Measurements from ENCODE around the gene FOXP1. TPM values are rescaled to one million over a fixed set of nuclear protein-coding genes. Genes with fewer than 3 reads are reported as not detected.

Gene FOXP1
- total and polyA plus RNA-seq, 2 experiments from 2014 or later: 121 to 132 TPM

- H3K27me3 ChIP-seq: no peaks in the 10 kb centered on the region
- H3K4me1 ChIP-seq (ENCODE audit: low read depth): no peaks in the 10 kb centered on the region
- TF ChIP-seq, protein P1, sequence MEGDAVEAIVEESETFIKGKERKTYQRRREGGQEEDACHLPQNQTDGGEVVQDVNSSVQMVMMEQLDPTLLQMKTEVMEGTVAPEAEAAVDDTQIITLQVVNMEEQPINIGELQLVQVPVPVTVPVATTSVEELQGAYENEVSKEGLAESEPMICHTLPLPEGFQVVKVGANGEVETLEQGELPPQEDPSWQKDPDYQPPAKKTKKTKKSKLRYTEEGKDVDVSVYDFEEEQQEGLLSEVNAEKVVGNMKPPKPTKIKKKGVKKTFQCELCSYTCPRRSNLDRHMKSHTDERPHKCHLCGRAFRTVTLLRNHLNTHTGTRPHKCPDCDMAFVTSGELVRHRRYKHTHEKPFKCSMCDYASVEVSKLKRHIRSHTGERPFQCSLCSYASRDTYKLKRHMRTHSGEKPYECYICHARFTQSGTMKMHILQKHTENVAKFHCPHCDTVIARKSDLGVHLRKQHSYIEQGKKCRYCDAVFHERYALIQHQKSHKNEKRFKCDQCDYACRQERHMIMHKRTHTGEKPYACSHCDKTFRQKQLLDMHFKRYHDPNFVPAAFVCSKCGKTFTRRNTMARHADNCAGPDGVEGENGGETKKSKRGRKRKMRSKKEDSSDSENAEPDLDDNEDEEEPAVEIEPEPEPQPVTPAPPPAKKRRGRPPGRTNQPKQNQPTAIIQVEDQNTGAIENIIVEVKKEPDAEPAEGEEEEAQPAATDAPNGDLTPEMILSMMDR (IDR thresholded peaks at IDR 0.05; ENCODE audit: low read depth, low read length): no peak
- no peak overlapping the region for H3K4me3 ChIP-seq
- H3K27ac ChIP-seq: no peak overlapping the region
- H3K36me3 ChIP-seq: no peaks in the 10 kb centered on the region
- no peaks in the 10 kb centered on the region for H3K9me3 ChIP-seq (ENCODE audit: low read depth)
- no peak for DNase-seq (ENCODE audit: low read depth in 1 of 2, low spot score in 1 of 2)
These were observed 650.3 kb downstream of the FOXP1 start for GRCh38 chr3:70933105-70933810.

DNA sequence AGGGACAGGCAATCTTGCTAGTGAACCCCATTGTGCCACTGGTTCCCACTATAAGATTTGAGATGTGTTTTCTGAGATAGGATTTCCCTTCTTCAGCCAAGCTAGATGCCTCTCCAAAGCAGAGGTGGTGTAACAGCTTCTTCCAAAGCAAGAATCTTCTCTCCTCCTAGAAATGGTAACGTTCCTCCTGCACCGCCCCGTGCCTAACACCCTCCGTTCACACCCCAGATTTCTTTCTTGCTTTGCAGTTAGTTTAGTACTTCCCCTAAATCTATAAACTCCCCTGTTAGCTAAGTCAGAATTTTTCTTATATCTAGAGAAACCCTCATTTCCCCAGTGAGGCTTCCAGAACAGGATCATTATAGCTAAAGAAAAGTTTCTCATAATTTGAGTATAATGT lies 653.5 kb downstream of the FOXP1 start:
- Histone ChIP-seq H3K9me3 (ENCODE audit: low read depth) (no peaks in the 10 kb centered on the region), H3K36me3 (no peaks in the 10 kb centered on the region), H3K4me1 (ENCODE audit: low read depth) (no peaks in the 10 kb centered on the region), H3K4me3 (no peak overlapping the region), H3K27ac (no peak overlapping the region), H3K27me3 (no peaks in the 10 kb centered on the region)
- TF ChIP-seq, protein P1 (IDR thresholded peaks at IDR 0.05; ENCODE audit: low read depth, low read length): no peak
- no peak for DNase-seq (ENCODE audit: low read depth in 1 of 2, low spot score in 1 of 2)

DNA sequence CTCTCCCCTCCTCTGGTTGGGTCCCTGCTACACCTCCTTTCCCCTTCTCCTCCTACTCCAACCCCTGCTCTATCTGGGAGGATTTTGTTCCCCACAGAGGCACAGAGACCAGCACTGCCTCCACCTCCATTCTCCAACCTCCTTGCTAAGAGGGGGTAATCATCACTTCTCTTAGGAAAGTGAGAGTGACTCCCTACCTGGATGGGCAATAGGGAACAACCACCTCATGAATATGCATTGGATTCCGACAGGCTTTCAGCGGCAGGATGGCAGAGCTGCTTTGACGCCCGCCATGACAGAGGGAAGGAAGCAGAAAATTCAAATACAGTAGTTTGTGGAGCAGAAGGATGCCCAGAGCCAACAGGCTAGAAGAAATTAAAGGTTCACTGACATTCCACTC lies 656.3 kb downstream of the FOXP1 start:
- Histone ChIP-seq H3K36me3 (no peaks in the 10 kb centered on the region), H3K4me1 (ENCODE audit: low read depth) (no peaks in the 10 kb centered on the region), H3K4me3 (no peak overlapping the region), H3K27me3 (no peaks in the 10 kb centered on the region), H3K9me3 (ENCODE audit: low read depth) (no peaks in the 10 kb centered on the region), H3K27ac (no peak overlapping the region)
- TF ChIP-seq, protein P1 (IDR thresholded peaks at IDR 0.05; ENCODE audit: low read depth, low read length): no peak
- DNase-seq (ENCODE audit: low read depth in 1 of 2, low spot score in 1 of 2): no peak

DNA sequence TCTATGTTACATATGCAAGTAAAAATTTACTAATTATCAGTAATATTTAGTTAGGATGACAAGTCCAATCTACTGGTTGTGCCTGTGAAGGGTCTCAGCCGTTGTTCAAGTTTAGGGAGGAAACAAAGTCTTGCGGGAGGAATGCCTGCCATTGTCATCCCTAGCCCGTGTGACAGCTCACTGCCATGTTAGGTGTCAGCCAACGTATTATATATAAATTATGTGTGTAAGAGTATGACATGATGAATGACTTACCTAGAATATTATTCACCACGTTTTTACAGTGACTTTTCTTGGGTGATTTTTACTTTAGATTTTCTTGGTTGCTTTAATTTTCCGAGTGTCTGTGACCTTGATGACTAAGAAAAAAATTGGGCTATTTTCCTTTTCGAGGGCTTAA lies 656.7 kb downstream of the FOXP1 start:
- Histone ChIP-seq H3K9me3 (ENCODE audit: low read depth) (no peaks in the 10 kb centered on the region), H3K27ac (no peak overlapping the region), H3K27me3 (no peaks in the 10 kb centered on the region), H3K36me3 (no peaks in the 10 kb centered on the region), H3K4me1 (ENCODE audit: low read depth) (no peaks in the 10 kb centered on the region), H3K4me3 (no peak overlapping the region)
- TF ChIP-seq, protein P1 (IDR thresholded peaks at IDR 0.05; ENCODE audit: low read depth, low read length): no peak
- no peak for DNase-seq (ENCODE audit: low read depth in 1 of 2, low spot score in 1 of 2)

DNA sequence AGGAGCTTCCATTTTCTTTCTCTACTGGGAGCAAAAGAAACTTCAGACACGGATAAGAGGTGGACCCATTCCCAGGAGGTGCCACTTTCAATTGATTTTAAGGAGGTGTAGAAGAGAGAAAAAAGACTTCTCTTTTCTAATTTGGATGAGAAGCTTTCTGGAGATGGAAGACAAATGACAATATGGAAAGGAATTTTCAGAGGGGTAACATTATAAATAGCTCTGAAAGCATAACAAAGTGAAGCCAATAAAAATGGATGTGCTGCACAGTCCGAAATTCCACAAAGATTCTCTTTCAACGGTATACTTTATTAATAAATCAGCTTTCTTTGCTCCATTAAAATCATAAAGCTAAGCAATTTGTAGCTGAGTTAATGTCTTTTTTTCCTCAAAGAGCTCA lies 663.9 kb downstream of the FOXP1 start:
- TF ChIP-seq, protein P1 (IDR thresholded peaks at IDR 0.05; ENCODE audit: low read depth, low read length): no peak
- Histone ChIP-seq H3K36me3 (no peaks in the 10 kb centered on the region), H3K4me1 (ENCODE audit: low read depth) (no peaks in the 10 kb centered on the region), H3K27ac (no peak overlapping the region), H3K9me3 (ENCODE audit: low read depth) (no peaks in the 10 kb centered on the region), H3K27me3 (no peaks in the 10 kb centered on the region), H3K4me3 (no peak overlapping the region)
- DNase-seq (ENCODE audit: low read depth in 1 of 2, low spot score in 1 of 2): no peak

All from cardiac muscle cell (in vitro differentiated cells and primary cell).